ENCODE data around the gene MAD2L1BP.

GRCh38 chr6:43671801-43672690, 36.4 kb downstream of the MAD2L1BP start:
- TF ChIP-seq CTCF (IDR thresholded peaks at IDR 0.05) (no peak), ZFX (IDR thresholded peaks at IDR 0.05; ENCODE audit: borderline replicate concordance) (no peak)

Measured in 22Rv1 (cell line).